GM23338 (cell line): Measurements from ENCODE around the gene UNKL. TPM values are rescaled to one million over a fixed set of nuclear protein-coding genes. Genes with fewer than 3 reads are reported as not detected.

Experiments
- ATAC-seq: fragments of 200-7000 bp; cut with Tn5 transposase; 3 replicates; pipeline ENCODE4 v1.9.1; 2020
- DNase-seq: peaks from one replicate; pipeline ENCODE4 v3.0.0-alpha.2; 2015; ENCODE audit warnings: low spot score
- H2AFZ ChIP-seq: fragments of 200-600 bp; sonication (generic); 2 replicates; pipeline ENCODE4 v1.8.0; 2016; ENCODE audit warnings: antibody characterized with exemption, mild to moderate bottlenecking, moderate library complexity
- H3F3A ChIP-seq: fragments of 200-600 bp; sonication (generic); replicated peaks from 2 replicates; pipeline ENCODE4 v1.8.0; 2017; ENCODE audit warnings: antibody characterized with exemption, mixed run types, low read depth
- H3K27ac ChIP-seq: fragments of 200-600 bp; sonication (generic); 2 replicates; pipeline ENCODE4 v1.6.1; 2016; ENCODE audit warnings: low read depth
- H3K27me3 ChIP-seq: fragments of 200-600 bp; sonication (generic); 2 replicates; pipeline ENCODE4 v1.8.0; 2016; ENCODE audit warnings: mild to moderate bottlenecking, mixed run types, moderate library complexity; ENCODE audit not compliant: insufficient read depth
- H3K36me3 ChIP-seq: fragments of 200-600 bp; sonication (generic); 2 replicates; pipeline ENCODE4 v1.8.0; 2016; ENCODE audit warnings: mild to moderate bottlenecking; ENCODE audit not compliant: insufficient read depth
- H3K4me1 ChIP-seq: fragments of 200-600 bp; sonication (generic); 2 replicates; pipeline ENCODE4 v1.8.0; 2016; ENCODE audit warnings: mild to moderate bottlenecking, moderate library complexity; ENCODE audit not compliant: insufficient read depth
- H3K4me2 ChIP-seq: fragments of 200-600 bp; sonication (generic); 2 replicates; pipeline ENCODE4 v1.7.1; 2017; ENCODE audit warnings: mixed run types
- H3K4me3 ChIP-seq: fragments of 200-600 bp; sonication (generic); 2 replicates; pipeline ENCODE4 v1.6.1; 2016; ENCODE audit warnings: mixed run types
- H3K79me2 ChIP-seq: fragments of 200-600 bp; sonication (generic); replicated peaks from 2 replicates; pipeline ENCODE4 v1.8.0; 2017; ENCODE audit warnings: mild to moderate bottlenecking; ENCODE audit not compliant: insufficient read depth
- H3K9me2 ChIP-seq: fragments of 200-600 bp; sonication (generic); 2 replicates; pipeline ENCODE4 v1.8.0; 2017; ENCODE audit not compliant: insufficient read depth
- H4K20me1 ChIP-seq: fragments of 200-600 bp; sonication (generic); replicated peaks from 2 replicates; pipeline ENCODE4 v1.8.0; 2017; ENCODE audit warnings: mild to moderate bottlenecking; ENCODE audit not compliant: insufficient read depth
- H3K27ac Mint-ChIP-seq: 2 replicates; pipeline ENCODE4 v1.8.0; 2020; ENCODE audit warnings: inconsistent platforms, mild to moderate bottlenecking, moderate library complexity, mixed read lengths
- H3K27me3 Mint-ChIP-seq: 3 replicates; pipeline ENCODE4 v1.8.0; 2022; ENCODE audit warnings: low read depth, mild to moderate bottlenecking, moderate library complexity, mixed read lengths, inconsistent platforms; ENCODE audit not compliant: insufficient read depth, poor library complexity
- H3K36me3 Mint-ChIP-seq: 3 replicates; pipeline ENCODE4 v1.8.0; 2021; ENCODE audit warnings: low read depth, mild to moderate bottlenecking, inconsistent platforms, moderate library complexity, mixed read lengths
- H3K4me1 Mint-ChIP-seq: 3 replicates; pipeline ENCODE4 v1.8.0; 2020; ENCODE audit warnings: mild to moderate bottlenecking, inconsistent platforms, mixed read lengths
- H3K4me3 Mint-ChIP-seq: 3 replicates; pipeline ENCODE4 v1.8.0; 2021; ENCODE audit warnings: moderate library complexity, mild to moderate bottlenecking, inconsistent platforms, mixed read lengths
- H3K9me3 Mint-ChIP-seq: 3 replicates; pipeline ENCODE4 v1.8.0; 2020; ENCODE audit warnings: moderate library complexity, mild to moderate bottlenecking, inconsistent platforms, mixed read lengths
- CTCF ChIP-seq, 2 experiments: fragments of 200-600 bp in 1 of 2; sonication (generic) in 1 of 2; conservative IDR thresholded peaks; 2 replicates each; pipeline versions ENCODE4 v1.5.1 to v1.6.1; 2016 to 2017; ENCODE audit warnings: antibody characterized with exemption in 2 of 2, low read depth in 2 of 2, mild to moderate bottlenecking in 2 of 2, moderate library complexity in 1 of 2
- ETS1 ChIP-seq: IDR thresholded peaks from 2 replicates; pipeline ENCODE4 v1.6.1; 2016; ENCODE audit warnings: antibody characterized with exemption
- EZH2 ChIP-seq: fragments of 200-600 bp; sonication (generic); IDR thresholded peaks from one replicate; pipeline ENCODE4 v1.8.0; 2017; ENCODE audit warnings: antibody characterized with exemption, mild to moderate bottlenecking, low read depth; ENCODE audit not compliant: unreplicated experiment
- EZH2phosphoT487 ChIP-seq: fragments of 200-600 bp; sonication (generic); IDR thresholded peaks from one replicate; pipeline ENCODE4 v1.8.1; 2018; ENCODE audit warnings: antibody characterized with exemption; ENCODE audit not compliant: unreplicated experiment
- REST ChIP-seq: IDR thresholded peaks from one replicate; pipeline ENCODE4 v1.6.1; 2018; ENCODE audit warnings: antibody characterized with exemption; ENCODE audit not compliant: unreplicated experiment
- STAT1 ChIP-seq: IDR thresholded peaks from one replicate; pipeline ENCODE4 v1.6.1; 2016; ENCODE audit warnings: antibody characterized with exemption; ENCODE audit not compliant: unreplicated experiment
- ZNF331 ChIP-seq: fragments of 250-450 bp; sonication (Bioruptor Pico); IDR thresholded peaks from 2 replicates; pipeline ENCODE4 v1.5.0; 2020; ENCODE audit warnings: low read depth, mild to moderate bottlenecking, moderate library complexity
- polyA plus RNA-seq: library from polyadenylated mRNA; unstranded; fragments of >200 nt; fragmentation: Nextera tagmentation; extraction: Ambion mirVana; gene quantifications from 2 replicates; pipeline ENCODE4 v1.2.1, GENCODE V29; 2016
- total RNA-seq: library from RNA; depleted of rRNA; stranded (reverse); fragments of >200 nt; shearing (Covaris generic); gene quantifications from 2 replicates; pipeline ENCODE4 v1.2.3, GENCODE V29; 2014

UNKL gene
- total and polyA plus RNA-seq, 2 experiments from 2014 or later: 16.7 to 28.7 TPM

- H3K27me3 Mint-ChIP-seq: peaks cover 12% of the 10 kb centered on the region
- H3K4me2 ChIP-seq: no peak overlapping the region
- H3K36me3 Mint-ChIP-seq: peaks cover 69% of the 10 kb centered on the region
- H3K9me3 Mint-ChIP-seq: no peaks in the 10 kb centered on the region
- H3K4me3 Mint-ChIP-seq: no peak overlapping the region
- H3F3A ChIP-seq: peaks cover 12% of the 10 kb centered on the region; the same call in 1 of the 2 replicates
- TF ChIP-seq STAT1 (no peak), ETS1 (no peak), ZNF331 (CRISPR knock-in tag) (no peak), CTCF (conservative IDR thresholded peaks at IDR 0.05; ENCODE audit: low read depth in 2 of 2) (no peak), EZH2phosphoT487 (no peak), EZH2 (no peak), REST (no peak)
- H3K9me2 ChIP-seq: no peaks in the 10 kb centered on the region
- peaks cover 15% of the 10 kb centered on the region; the same call in 1 of the 2 replicates for H3K36me3 ChIP-seq
- peaks cover 7% of the 10 kb centered on the region for H3K4me1 Mint-ChIP-seq
- H4K20me1 ChIP-seq: peaks cover 8% of the 10 kb centered on the region; the same call in 1 of the 2 replicates
- ATAC-seq (no peak), DNase-seq (no peak)
- no peak overlapping the region for H3K27ac ChIP-seq
- H3K79me2 ChIP-seq: peaks cover 23% of the 10 kb centered on the region
- no peak overlapping the region for H3K27ac Mint-ChIP-seq
- no peaks in the 10 kb centered on the region for H3K4me1 ChIP-seq
- H3K27me3 ChIP-seq: no peaks in the 10 kb centered on the region
- no peak overlapping the region for H2AFZ ChIP-seq
- no peak overlapping the region for H3K4me3 ChIP-seq
These were observed 92.1 kb downstream of the UNKL start for GRCh38 chr16:1322407-1322806.

GRCh38 chr16:1320658-1321240, 93.8 kb downstream of the UNKL start:
- H3K9me2 ChIP-seq: no peaks in the 10 kb centered on the region
- no peak for ATAC-seq
- H3K27me3 ChIP-seq: no peaks in the 10 kb centered on the region
- H3K79me2 ChIP-seq: peaks cover 40% of the 10 kb centered on the region
- peaks cover 3% of the 10 kb centered on the region; the same call in 1 of the 3 replicates for H3K4me1 Mint-ChIP-seq
- no peak overlapping the region for H2AFZ ChIP-seq
- TF ChIP-seq ZNF331 (CRISPR knock-in tag): no peak
- H3K36me3 Mint-ChIP-seq: peaks cover 86% of the 10 kb centered on the region
- peaks cover 12% of the 10 kb centered on the region; the same call in 1 of the 2 replicates for H3F3A ChIP-seq
- no peaks in the 10 kb centered on the region for H3K9me3 Mint-ChIP-seq
- no peak overlapping the region for H3K27ac ChIP-seq
- no peak for DNase-seq
- no peaks in the 10 kb centered on the region for H3K4me1 ChIP-seq
- H3K4me3 Mint-ChIP-seq: no peak overlapping the region
- H3K27me3 Mint-ChIP-seq: peaks cover 14% of the 10 kb centered on the region
- no peak overlapping the region for H3K4me3 ChIP-seq
- peaks cover 31% of the 10 kb centered on the region for H3K36me3 ChIP-seq
- no peak overlapping the region for H3K27ac Mint-ChIP-seq
- no peak overlapping the region for H3K4me2 ChIP-seq
- peaks cover 18% of the 10 kb centered on the region for H4K20me1 ChIP-seq
